Measurements from ENCODE around the gene ANKS3.

DNA sequence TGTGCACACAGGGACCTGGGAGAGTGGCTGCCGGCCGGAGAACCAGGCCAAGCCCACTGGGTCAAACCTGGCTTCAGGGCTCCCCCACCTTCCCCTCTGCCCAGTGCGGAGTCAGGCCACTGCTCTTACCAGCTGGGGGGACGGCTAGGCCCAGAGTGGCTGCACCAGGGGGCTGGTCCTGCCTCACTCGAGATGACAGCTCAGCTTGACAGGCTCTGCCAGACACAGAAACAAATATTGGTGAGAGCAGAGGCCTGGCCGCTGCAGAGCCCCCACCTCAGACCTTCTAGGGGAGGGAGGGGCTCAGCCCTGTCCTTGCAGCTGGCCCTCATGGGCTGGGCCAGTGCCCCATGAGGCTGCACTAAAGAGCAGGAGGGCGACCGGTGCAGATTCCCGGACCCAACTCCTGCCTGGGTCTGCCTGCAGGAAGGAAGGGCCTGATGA lies 36.2 kb downstream of the ANKS3 start:
- TF ChIP-seq EP300 (IDR thresholded peaks at IDR 0.05) (no peak), POLR2A (IDR thresholded peaks at IDR 0.05) (no peak), POLR2AphosphoS5 (IDR thresholded peaks at IDR 0.05) (no peak)
- TF ChIP-seq, protein P1, sequence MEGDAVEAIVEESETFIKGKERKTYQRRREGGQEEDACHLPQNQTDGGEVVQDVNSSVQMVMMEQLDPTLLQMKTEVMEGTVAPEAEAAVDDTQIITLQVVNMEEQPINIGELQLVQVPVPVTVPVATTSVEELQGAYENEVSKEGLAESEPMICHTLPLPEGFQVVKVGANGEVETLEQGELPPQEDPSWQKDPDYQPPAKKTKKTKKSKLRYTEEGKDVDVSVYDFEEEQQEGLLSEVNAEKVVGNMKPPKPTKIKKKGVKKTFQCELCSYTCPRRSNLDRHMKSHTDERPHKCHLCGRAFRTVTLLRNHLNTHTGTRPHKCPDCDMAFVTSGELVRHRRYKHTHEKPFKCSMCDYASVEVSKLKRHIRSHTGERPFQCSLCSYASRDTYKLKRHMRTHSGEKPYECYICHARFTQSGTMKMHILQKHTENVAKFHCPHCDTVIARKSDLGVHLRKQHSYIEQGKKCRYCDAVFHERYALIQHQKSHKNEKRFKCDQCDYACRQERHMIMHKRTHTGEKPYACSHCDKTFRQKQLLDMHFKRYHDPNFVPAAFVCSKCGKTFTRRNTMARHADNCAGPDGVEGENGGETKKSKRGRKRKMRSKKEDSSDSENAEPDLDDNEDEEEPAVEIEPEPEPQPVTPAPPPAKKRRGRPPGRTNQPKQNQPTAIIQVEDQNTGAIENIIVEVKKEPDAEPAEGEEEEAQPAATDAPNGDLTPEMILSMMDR (IDR thresholded peaks at IDR 0.05): no peak
